Left ventricle myocardium superior (tissue), 1 donor: ENCODE results near the gene TSPAN32. TPM values are rescaled to one million over a fixed set of nuclear protein-coding genes. Genes with fewer than 3 reads are reported as not detected.
"Not testable (repeated sequence)": the region's sequence is repeated elsewhere in the genome, so short reads cannot be mapped to it uniquely, and the experiment has no call there.

Experiments used
- ATAC-seq: fragments of 200-7000 bp; cut with Tn5 transposase; one replicate; pipeline ENCODE4 v1.9.1; 2020; ENCODE audit warnings: mild to moderate bottlenecking, moderate library complexity
- DNase-seq: peaks from one replicate; pipeline ENCODE4 v3.0.0-alpha.2; 2020
- intact Hi-C: fragments of 100-400 bp; cut with micrococcal nuclease; formaldehyde crosslinking; loops from one replicate; pipeline ENCODE4 v1.11.0; 2022
- total RNA-seq: library from RNA; stranded (reverse); fragmentation: NEBNext Ultra II Directional; extraction: Animal tissue kit (Norgen Biotek cat#: 25700); gene quantifications from one replicate; pipeline ENCODE4 v1.2.1, GENCODE V29; 2021
- donor health status: DM: no; HTN: yes; CAD: no; lungs with severe emphysema.

TSPAN32 gene
- total RNA-seq, 1 donor from 2014 or later, result 19.9 TPM

GRCh38 chr11:2276280-2277007, 25.4 kb upstream of the TSPAN32 start:
- ATAC-seq (no peak), DNase-seq (no peak)
- intact Hi-C loops, result no loop called here

- intact Hi-C loops, result no loop called here
- no peak for ATAC-seq
- no peak for DNase-seq
Observed at GRCh38 chr11:2277008-2277346, 24.8 kb upstream of the TSPAN32 start.

GRCh38 chr11:2277933-2278523, 23.8 kb upstream of the TSPAN32 start:
- intact Hi-C loops, result no loop called here
- ATAC-seq (no peak), DNase-seq (no peak)

- DNase-seq (no peak), ATAC-seq (no peak)
- intact Hi-C loops, result no loop called here
Observed at GRCh38 chr11:2280208-2280607, 21.6 kb upstream of the TSPAN32 start.

- DNase-seq, ATAC-seq, intact Hi-C loops: not testable (repeated sequence)
Observed at GRCh38 chr11:2286350-2286749, 15.5 kb upstream of the TSPAN32 start.

GRCh38 chr11:2287091-2287490, 14.7 kb upstream of the TSPAN32 start:
- intact Hi-C loops, result no loop called here
- ATAC-seq (no peak), DNase-seq (no peak)

GRCh38 chr11:2289350-2289749, 12.5 kb upstream of the TSPAN32 start:
- peak; percentile 50 for ATAC-seq
- intact Hi-C loops, result no loop called here
- DNase-seq, result no peak

GRCh38 chr11:2289859-2290258, 12.0 kb upstream of the TSPAN32 start:
- ATAC-seq (no peak), DNase-seq (no peak)
- intact Hi-C loops, result no loop called here

GRCh38 chr11:2290351-2290841, 11.4 kb upstream of the TSPAN32 start:
- DNase-seq, result no peak
- intact Hi-C loops, result no loop called here
- no peak for ATAC-seq

GRCh38 chr11:2293531-2293971, 8.3 kb upstream of the TSPAN32 start:
- intact Hi-C loops, result no loop called here
- ATAC-seq, result no peak
- DNase-seq, result no peak

- peak; percentile 35 for DNase-seq
- intact Hi-C loops, result no loop called here
- peak; percentile 5 for ATAC-seq
Observed at GRCh38 chr11:2293984-2294925, 7.6 kb upstream of the TSPAN32 start.

- no peak for DNase-seq
Observed at GRCh38 chr11:2294926-2295290, 6.9 kb upstream of the TSPAN32 start.

GRCh38 chr11:2295971-2296912, 5.6 kb upstream of the TSPAN32 start:
- ATAC-seq, result peak; percentile 4
- intact Hi-C loops, result no loop called here
- no peak for DNase-seq

More at GRCh38 chr11:2294926-2295290, 6.9 kb upstream of the TSPAN32 start:
- intact Hi-C loops, result no loop called here
- ATAC-seq, result no peak

- no peak for DNase-seq
- no peak for ATAC-seq
Observed at GRCh38 chr11:2296913-2297622, 4.7 kb upstream of the TSPAN32 start.

GRCh38 chr11:2297623-2298030, 4.2 kb upstream of the TSPAN32 start:
- no peak for ATAC-seq
- intact Hi-C loops, result no loop called here
- DNase-seq, result no peak

More at GRCh38 chr11:2296913-2297622, 4.7 kb upstream of the TSPAN32 start:
- intact Hi-C loops, result no loop called here

GRCh38 chr11:2298131-2298794, 3.5 kb upstream of the TSPAN32 start:
- intact Hi-C loops, result no loop called here
- ATAC-seq, result no peak
- DNase-seq, result no peak
